Ishikawa (cell line): Measurements from ENCODE around the gene ERC1.

Source experiments
- CREB1 ChIP-seq: IDR thresholded peaks from 2 replicates; pipeline ENCODE4 v1.6.1; 2012; ENCODE audit warnings: low read depth
- EP300 ChIP-seq: IDR thresholded peaks from 2 replicates; pipeline ENCODE4 v1.6.1; 2012; ENCODE audit warnings: borderline replicate concordance
- NFIC ChIP-seq: IDR thresholded peaks from 2 replicates; pipeline ENCODE4 v1.6.1; 2012
- ZBTB7A ChIP-seq: IDR thresholded peaks from 2 replicates; pipeline ENCODE4 v1.6.1; 2012; ENCODE audit warnings: low read depth

DNA sequence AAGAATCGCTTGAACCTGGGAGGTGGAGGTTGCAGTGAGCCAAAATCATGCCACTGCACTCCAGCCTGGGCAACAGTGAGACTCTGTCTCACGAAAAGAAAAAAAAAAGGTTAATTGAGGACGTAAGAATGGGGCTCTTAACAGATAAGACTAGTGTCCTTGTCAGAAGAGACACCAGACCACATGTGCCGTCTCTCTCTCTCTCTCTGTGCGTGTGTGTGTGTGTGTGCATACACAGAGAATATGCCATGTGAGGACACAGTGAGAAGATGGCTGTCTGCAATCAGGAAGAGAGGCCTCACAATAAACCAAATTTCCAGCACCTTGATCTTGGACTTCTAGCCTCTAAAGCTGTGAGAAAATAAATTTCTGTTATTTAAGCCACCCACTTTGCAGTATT lies 11.7 kb upstream of the ERC1 start:
- no peak for TF ChIP-seq CREB1
- TF ChIP-seq EP300: no peak
- TF ChIP-seq ZBTB7A: no peak
- no peak for TF ChIP-seq NFIC
